ENCODE measurements around the gene THADA.

GRCh38 chr2:43190311-43191052, 405.4 kb downstream of the THADA start:
- TF ChIP-seq CTCF (conservative IDR thresholded peaks at IDR 0.05 in 1 of 2, IDR thresholded peaks at IDR 0.05 in 1 of 2; ENCODE audit: low read depth in 1 of 2, low read length in 2 of 2) (no peak), EZH2 (IDR thresholded peaks at IDR 0.05; ENCODE audit: low read length, missing control alignments) (no peak)
